HCT116 (cell line): ENCODE measurements around the gene YWHAB. TPM values are rescaled to one million over a fixed set of nuclear protein-coding genes. Genes with fewer than 3 reads are reported as not detected.

Source experiments
- ELF1 ChIP-seq: IDR thresholded peaks from 2 replicates; pipeline ENCODE4 v1.6.1; 2012; ENCODE audit warnings: low read depth, borderline replicate concordance
- EZH2 ChIP-seq: fragments of 200-600 bp; sonication (generic); IDR thresholded peaks from 2 replicates; pipeline ENCODE4 v1.6.1; 2017; ENCODE audit warnings: antibody characterized with exemption, mixed run types
- FOSL1 ChIP-seq: IDR thresholded peaks from 2 replicates; pipeline ENCODE4 v1.6.1; 2012; ENCODE audit warnings: low read depth
- POLR2A ChIP-seq: IDR thresholded peaks from 2 replicates; pipeline ENCODE4 v1.7.0; 2011; ENCODE audit warnings: borderline replicate concordance; ENCODE audit not compliant: insufficient read depth, insufficient read length; ENCODE audit errors: extremely low read depth
- POLR2AphosphoS5 ChIP-seq: IDR thresholded peaks from 2 replicates; pipeline ENCODE4 v1.6.1; 2011; ENCODE audit warnings: mild to moderate bottlenecking, low read depth, low read length, moderate library complexity
- RAD21 ChIP-seq: IDR thresholded peaks from 2 replicates; pipeline ENCODE4 v1.6.1; 2012; ENCODE audit warnings: low read depth, mild to moderate bottlenecking
- SRF ChIP-seq: IDR thresholded peaks from 2 replicates; pipeline ENCODE4 v1.6.1; 2012; ENCODE audit warnings: low read depth
- TCF7L2 ChIP-seq: IDR thresholded peaks from 2 replicates; pipeline ENCODE4 v1.7.0; 2011; ENCODE audit warnings: borderline replicate concordance, inconsistent platforms; ENCODE audit not compliant: insufficient read depth, insufficient read length; ENCODE audit errors: extremely low read depth
- YY1 ChIP-seq: IDR thresholded peaks from 2 replicates; pipeline ENCODE4 v1.6.1; 2011; ENCODE audit warnings: low read length, low read depth, moderate library complexity, mild to moderate bottlenecking; ENCODE audit not compliant: insufficient replicate concordance; ENCODE audit errors: extremely low read depth
- total RNA-seq: library from RNA; stranded (reverse); gene quantifications from one replicate; pipeline ENCODE4 v1.2.1, GENCODE V29; 2021; ENCODE audit not compliant: unreplicated experiment
- TF ChIP-seq, protein P1 (sequence below): IDR thresholded peaks from 2 replicates; pipeline ENCODE4 v1.6.1; 2012; ENCODE audit warnings: low read depth
- TF ChIP-seq, protein P2 (sequence below), 3 experiments: fragments of 200-600 bp in 1 of 3; sonication (generic) in 1 of 3; IDR thresholded peaks in 2 of 3; conservative IDR thresholded peaks in 1 of 3; 2 replicates each; pipeline ENCODE4 v1.5.1; 2012 to 2017; ENCODE audit warnings: low read depth in 2 of 3, low read length in 2 of 3, antibody characterized with exemption in 1 of 3, borderline replicate concordance in 1 of 3, control low read depth in 1 of 3, mild to moderate bottlenecking in 1 of 3, mixed read lengths in 1 of 3, mixed run types in 1 of 3, moderate library complexity in 1 of 3; ENCODE audit not compliant: insufficient read depth in 1 of 3

The YWHAB gene
- total RNA-seq, 1 experiment from 2014 or later = 200 TPM

DNA sequence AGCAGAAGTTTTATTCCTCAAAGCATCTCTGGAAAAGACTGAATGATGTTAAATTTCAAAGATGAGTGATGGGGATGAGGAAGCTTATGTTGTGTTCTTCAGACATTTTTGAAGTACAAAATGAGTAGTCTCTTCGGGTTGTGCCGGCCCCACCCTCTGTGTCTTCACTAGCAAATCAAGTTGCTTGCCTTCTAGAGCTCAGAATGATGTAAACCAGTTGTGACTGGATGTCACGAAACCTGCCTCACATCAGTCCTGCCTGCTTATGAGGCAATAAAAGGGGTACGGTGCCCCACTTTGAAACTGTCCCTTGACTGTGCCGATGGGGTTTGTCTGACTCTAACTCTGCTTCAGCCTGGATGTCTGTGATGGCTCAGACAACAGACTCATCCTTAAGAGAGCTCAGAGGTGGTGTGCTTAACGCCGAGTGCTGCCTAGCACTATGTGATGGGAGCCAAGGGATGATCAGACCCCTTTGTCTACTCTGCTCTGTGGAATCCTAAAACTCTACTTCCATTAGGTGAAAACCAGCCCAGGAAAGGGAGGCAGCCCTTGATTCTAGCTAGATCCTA is 55.7 kb downstream of the YWHAB start (continued):
- TF ChIP-seq, protein P1, sequence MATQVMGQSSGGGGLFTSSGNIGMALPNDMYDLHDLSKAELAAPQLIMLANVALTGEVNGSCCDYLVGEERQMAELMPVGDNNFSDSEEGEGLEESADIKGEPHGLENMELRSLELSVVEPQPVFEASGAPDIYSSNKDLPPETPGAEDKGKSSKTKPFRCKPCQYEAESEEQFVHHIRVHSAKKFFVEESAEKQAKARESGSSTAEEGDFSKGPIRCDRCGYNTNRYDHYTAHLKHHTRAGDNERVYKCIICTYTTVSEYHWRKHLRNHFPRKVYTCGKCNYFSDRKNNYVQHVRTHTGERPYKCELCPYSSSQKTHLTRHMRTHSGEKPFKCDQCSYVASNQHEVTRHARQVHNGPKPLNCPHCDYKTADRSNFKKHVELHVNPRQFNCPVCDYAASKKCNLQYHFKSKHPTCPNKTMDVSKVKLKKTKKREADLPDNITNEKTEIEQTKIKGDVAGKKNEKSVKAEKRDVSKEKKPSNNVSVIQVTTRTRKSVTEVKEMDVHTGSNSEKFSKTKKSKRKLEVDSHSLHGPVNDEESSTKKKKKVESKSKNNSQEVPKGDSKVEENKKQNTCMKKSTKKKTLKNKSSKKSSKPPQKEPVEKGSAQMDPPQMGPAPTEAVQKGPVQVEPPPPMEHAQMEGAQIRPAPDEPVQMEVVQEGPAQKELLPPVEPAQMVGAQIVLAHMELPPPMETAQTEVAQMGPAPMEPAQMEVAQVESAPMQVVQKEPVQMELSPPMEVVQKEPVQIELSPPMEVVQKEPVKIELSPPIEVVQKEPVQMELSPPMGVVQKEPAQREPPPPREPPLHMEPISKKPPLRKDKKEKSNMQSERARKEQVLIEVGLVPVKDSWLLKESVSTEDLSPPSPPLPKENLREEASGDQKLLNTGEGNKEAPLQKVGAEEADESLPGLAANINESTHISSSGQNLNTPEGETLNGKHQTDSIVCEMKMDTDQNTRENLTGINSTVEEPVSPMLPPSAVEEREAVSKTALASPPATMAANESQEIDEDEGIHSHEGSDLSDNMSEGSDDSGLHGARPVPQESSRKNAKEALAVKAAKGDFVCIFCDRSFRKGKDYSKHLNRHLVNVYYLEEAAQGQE = no peak
- no peak for TF ChIP-seq SRF
- TF ChIP-seq RAD21 = no peak
- TF ChIP-seq EZH2 = no peak
- no peak for TF ChIP-seq POLR2AphosphoS5
- TF ChIP-seq TCF7L2 = no peak
- no peak for TF ChIP-seq ELF1
- TF ChIP-seq POLR2A = no peak
- no peak for TF ChIP-seq FOSL1
- TF ChIP-seq, protein P2, sequence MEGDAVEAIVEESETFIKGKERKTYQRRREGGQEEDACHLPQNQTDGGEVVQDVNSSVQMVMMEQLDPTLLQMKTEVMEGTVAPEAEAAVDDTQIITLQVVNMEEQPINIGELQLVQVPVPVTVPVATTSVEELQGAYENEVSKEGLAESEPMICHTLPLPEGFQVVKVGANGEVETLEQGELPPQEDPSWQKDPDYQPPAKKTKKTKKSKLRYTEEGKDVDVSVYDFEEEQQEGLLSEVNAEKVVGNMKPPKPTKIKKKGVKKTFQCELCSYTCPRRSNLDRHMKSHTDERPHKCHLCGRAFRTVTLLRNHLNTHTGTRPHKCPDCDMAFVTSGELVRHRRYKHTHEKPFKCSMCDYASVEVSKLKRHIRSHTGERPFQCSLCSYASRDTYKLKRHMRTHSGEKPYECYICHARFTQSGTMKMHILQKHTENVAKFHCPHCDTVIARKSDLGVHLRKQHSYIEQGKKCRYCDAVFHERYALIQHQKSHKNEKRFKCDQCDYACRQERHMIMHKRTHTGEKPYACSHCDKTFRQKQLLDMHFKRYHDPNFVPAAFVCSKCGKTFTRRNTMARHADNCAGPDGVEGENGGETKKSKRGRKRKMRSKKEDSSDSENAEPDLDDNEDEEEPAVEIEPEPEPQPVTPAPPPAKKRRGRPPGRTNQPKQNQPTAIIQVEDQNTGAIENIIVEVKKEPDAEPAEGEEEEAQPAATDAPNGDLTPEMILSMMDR (IDR thresholded peaks at IDR 0.05 in 2 of 3, conservative IDR thresholded peaks at IDR 0.05 in 1 of 3; ENCODE audit: borderline replicate concordance in 1 of 3, insufficient read depth in 1 of 3, low read depth in 2 of 3, low read length in 2 of 3) = no peak
- no peak for TF ChIP-seq YY1
